Measurements from ENCODE around the gene SLITRK1.

SLITRK1 gene

GRCh38 chr13:83845106-83845505 lies 37.2 kb downstream of the SLITRK1 start:
- H3K36me3 ChIP-seq (ENCODE audit: insufficient read depth, low read length): no peaks in the 10 kb centered on the region
- no peak overlapping the region for H3K9ac ChIP-seq (ENCODE audit: low read length)
- H3K27ac ChIP-seq (ENCODE audit: low read depth, low read length): no peak overlapping the region
- H3K27me3 ChIP-seq (ENCODE audit: control insufficient read depth in 1 of 2, insufficient read depth in 2 of 2, low read length in 2 of 2): no peaks in the 10 kb centered on the region
- H3K4me1 ChIP-seq (ENCODE audit: insufficient read depth, low read length): no peaks in the 10 kb centered on the region
- H3K9me3 ChIP-seq (ENCODE audit: low read length): no peaks in the 10 kb centered on the region
- H3K4me3 ChIP-seq (ENCODE audit: low read depth in 1 of 2, low read length in 2 of 2): no peak overlapping the region

GRCh38 chr13:83839146-83839545 lies 43.1 kb downstream of the SLITRK1 start:
- H3K36me3 ChIP-seq (ENCODE audit: insufficient read depth, low read length): no peaks in the 10 kb centered on the region
- H3K4me1 ChIP-seq (ENCODE audit: insufficient read depth, low read length): no peaks in the 10 kb centered on the region
- no peaks in the 10 kb centered on the region for H3K27me3 ChIP-seq (ENCODE audit: control insufficient read depth in 1 of 2, insufficient read depth in 2 of 2, low read length in 2 of 2)
- H3K9me3 ChIP-seq (ENCODE audit: low read length): no peaks in the 10 kb centered on the region
- no peak overlapping the region for H3K4me3 ChIP-seq (ENCODE audit: low read depth in 1 of 2, low read length in 2 of 2)
- H3K9ac ChIP-seq (ENCODE audit: low read length): no peak overlapping the region
- no peak overlapping the region for H3K27ac ChIP-seq (ENCODE audit: low read depth, low read length)

- Histone ChIP-seq H3K4me3 (ENCODE audit: low read depth in 1 of 2, low read length in 2 of 2) (no peak overlapping the region), H3K4me1 (ENCODE audit: insufficient read depth, low read length) (peaks cover 6% of the 10 kb centered on the region)
These were observed 50.5 kb downstream of the SLITRK1 start for GRCh38 chr13:83831796-83832195.

GRCh38 chr13:83829810-83830209 lies 52.5 kb downstream of the SLITRK1 start:
- Histone ChIP-seq H3K36me3 (ENCODE audit: insufficient read depth, low read length) (no peaks in the 10 kb centered on the region), H3K27me3 (ENCODE audit: control insufficient read depth in 1 of 2, insufficient read depth in 2 of 2, low read length in 2 of 2) (no peaks in the 10 kb centered on the region), H3K27ac (ENCODE audit: low read depth, low read length) (no peak overlapping the region), H3K4me3 (ENCODE audit: low read depth in 1 of 2, low read length in 2 of 2) (no peak overlapping the region), H3K9me3 (ENCODE audit: low read length) (no peaks in the 10 kb centered on the region), H3K9ac (ENCODE audit: low read length) (no peak overlapping the region), H3K4me1 (ENCODE audit: insufficient read depth, low read length) (peaks cover 6% of the 10 kb centered on the region)

More at GRCh38 chr13:83831796-83832195, 50.5 kb downstream of the SLITRK1 start:
- Histone ChIP-seq H3K36me3 (ENCODE audit: insufficient read depth, low read length) (no peaks in the 10 kb centered on the region), H3K9me3 (ENCODE audit: low read length) (no peaks in the 10 kb centered on the region), H3K27ac (ENCODE audit: low read depth, low read length) (no peak overlapping the region), H3K9ac (ENCODE audit: low read length) (no peak overlapping the region), H3K27me3 (ENCODE audit: control insufficient read depth in 1 of 2, insufficient read depth in 2 of 2, low read length in 2 of 2) (no peaks in the 10 kb centered on the region)

- Histone ChIP-seq H3K27me3 (ENCODE audit: control insufficient read depth in 1 of 2, insufficient read depth in 2 of 2, low read length in 2 of 2) (no peaks in the 10 kb centered on the region), H3K9me3 (ENCODE audit: low read length) (no peaks in the 10 kb centered on the region), H3K9ac (ENCODE audit: low read length) (no peak overlapping the region), H3K4me3 (ENCODE audit: low read depth in 1 of 2, low read length in 2 of 2) (no peak overlapping the region), H3K4me1 (ENCODE audit: insufficient read depth, low read length) (peaks cover 6% of the 10 kb centered on the region), H3K36me3 (ENCODE audit: insufficient read depth, low read length) (no peaks in the 10 kb centered on the region), H3K27ac (ENCODE audit: low read depth, low read length) (no peak overlapping the region)
These were observed 54.9 kb downstream of the SLITRK1 start for GRCh38 chr13:83827338-83827737.

All from muscle layer of colon (tissue), 2 donors.